Measurements from ENCODE around the gene PRH2.

DNA sequence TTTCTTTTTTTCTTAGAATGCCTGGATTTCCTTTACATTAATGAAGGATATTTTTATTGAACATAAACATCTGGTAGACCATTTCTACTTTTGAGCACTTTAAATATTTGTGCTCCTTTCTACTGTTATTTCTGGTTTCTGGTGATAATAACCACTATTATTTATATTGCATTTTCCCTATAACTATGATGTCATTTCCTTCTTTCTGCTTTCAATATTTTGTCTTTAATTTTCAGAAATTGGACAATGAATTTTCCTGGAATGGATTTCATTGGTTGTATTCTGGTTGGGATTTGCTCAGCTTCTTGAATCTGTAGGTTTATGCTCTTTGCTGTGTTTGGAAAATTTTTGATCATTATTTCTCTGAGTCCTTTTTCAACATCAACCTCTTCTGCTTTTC is 39.8 kb upstream of the PRH2 start:
- no peak for TF ChIP-seq POLR2A (IDR thresholded peaks at IDR 0.05; ENCODE audit: low read depth, low read length)
- no peak for TF ChIP-seq SPI1 (IDR thresholded peaks at IDR 0.05; ENCODE audit: low read depth, low read length)
- TF ChIP-seq POLR2AphosphoS5 (IDR thresholded peaks at IDR 0.05; ENCODE audit: low read depth, low read length), result no peak
- no peak for TF ChIP-seq POU2F2 (IDR thresholded peaks at IDR 0.05; ENCODE audit: low read depth, low read length)
- no peak for TF ChIP-seq PAX5 (IDR thresholded peaks at IDR 0.05; ENCODE audit: insufficient read depth, low read length, severe bottlenecking)
- TF ChIP-seq TAF1 (IDR thresholded peaks at IDR 0.05; ENCODE audit: low read depth, low read length), result no peak

Data from GM12891 (cell line).